Heart left ventricle (tissue), 13 donors: ENCODE data around the gene SLC4A4.

Experiments used
- CTCF ChIP-seq, 12 donors: fragments of 200-600 bp; sonication (generic) in 4 of 12; IDR thresholded peaks; one replicate each; pipeline versions ENCODE4 v1.5.0 to v1.8.0; 2018 to 2022; ENCODE audit warnings: antibody characterized with exemption in 12 of 12, mild to moderate bottlenecking in 5 of 12
- POLR2A ChIP-seq, 2 donors: fragments of 450-650 bp; IDR thresholded peaks; one replicate each; pipeline ENCODE4 v1.6.1; 2017; ENCODE audit warnings: antibody characterized with exemption in 2 of 2, mild to moderate bottlenecking in 2 of 2, moderate library complexity in 2 of 2
- donor health status: ischemic (EF 13 %, LVEDD 7.1; RV severe dilation, severe dysfunction).
- donor health status: DM: no; HTN: yes; CAD: no.
- donor health status: DM: no; HTN: no; CAD: no.
- donor health status: ischemic (EF 25% LVEDD 6.9; RV normal size, moderate dysfunction).
- donor health status: ischemic (EF 25% LVEDD 5.7; RV mildly dilated, moderate dysfunction).
- donor health status: ischemic (EF 35%, LVEDD 5.7; RV mildly dilated, moderate dysfunction).
- donor health status: nonischemic (EF 11% LVEDD 7.7; RV severe dilation, severe dysfunction).
- donor health status: DM: yes; HTN: yes; CAD: no.
- donor health status: PGD.
- donor health status: ischemic (EF 29% LVEDD 5.4; RV normal size, mild dysfunction).
- donor health status: nonischemic (EF 23%, LVEDD 6.1; RV moderate dilation, normal function).

- TF ChIP-seq CTCF (IDR thresholded peaks at IDR 0.05), result no peak
- TF ChIP-seq POLR2A (IDR thresholded peaks at IDR 0.05), result no peak
Observed at GRCh38 chr4:71469541-71469940, 130.7 kb downstream of the SLC4A4 start.
